HCT116 (cell line): ENCODE data around the gene TMEM132D.

ENCODE experiments used
- CTCF ChIP-seq, 3 experiments: fragments of 200-600 bp in 1 of 3; sonication (generic) in 1 of 3; IDR thresholded peaks in 2 of 3; conservative IDR thresholded peaks in 1 of 3; 2 replicates each; pipeline ENCODE4 v1.5.1; 2012 to 2017; ENCODE audit warnings: low read depth in 2 of 3, low read length in 2 of 3, antibody characterized with exemption in 1 of 3, borderline replicate concordance in 1 of 3, control low read depth in 1 of 3, mild to moderate bottlenecking in 1 of 3, mixed read lengths in 1 of 3, mixed run types in 1 of 3, moderate library complexity in 1 of 3; ENCODE audit not compliant: insufficient read depth in 1 of 3
- ELF1 ChIP-seq: IDR thresholded peaks from 2 replicates; pipeline ENCODE4 v1.6.1; 2012; ENCODE audit warnings: low read depth, borderline replicate concordance
- TF ChIP-seq, protein P1 (sequence below): IDR thresholded peaks from 2 replicates; pipeline ENCODE4 v1.6.1; 2012; ENCODE audit warnings: low read depth

DNA sequence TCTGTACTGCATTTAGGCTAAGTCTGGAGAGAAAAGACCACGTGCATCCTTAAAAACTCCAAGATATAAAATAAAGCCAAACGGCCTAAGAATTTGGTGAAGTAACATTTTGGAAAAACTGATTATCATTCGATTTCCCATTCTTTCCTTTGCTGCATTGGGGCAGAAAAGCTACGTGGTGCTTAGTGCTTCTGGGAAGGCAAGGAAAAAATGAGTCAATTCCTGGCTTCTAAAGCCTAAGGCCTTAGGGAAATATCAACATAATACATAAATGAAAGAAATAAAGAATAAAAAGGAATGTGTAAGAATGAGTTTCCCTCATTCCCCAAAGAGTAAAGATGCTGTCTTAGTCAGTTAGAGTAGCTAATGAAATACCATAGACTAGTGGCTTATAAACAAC is 530.1 kb downstream of the TMEM132D start:
- TF ChIP-seq CTCF (IDR thresholded peaks at IDR 0.05 in 2 of 3, conservative IDR thresholded peaks at IDR 0.05 in 1 of 3; ENCODE audit: borderline replicate concordance in 1 of 3, insufficient read depth in 1 of 3, low read depth in 2 of 3, low read length in 2 of 3) (no peak), ELF1 (no peak)
- TF ChIP-seq, protein P1, sequence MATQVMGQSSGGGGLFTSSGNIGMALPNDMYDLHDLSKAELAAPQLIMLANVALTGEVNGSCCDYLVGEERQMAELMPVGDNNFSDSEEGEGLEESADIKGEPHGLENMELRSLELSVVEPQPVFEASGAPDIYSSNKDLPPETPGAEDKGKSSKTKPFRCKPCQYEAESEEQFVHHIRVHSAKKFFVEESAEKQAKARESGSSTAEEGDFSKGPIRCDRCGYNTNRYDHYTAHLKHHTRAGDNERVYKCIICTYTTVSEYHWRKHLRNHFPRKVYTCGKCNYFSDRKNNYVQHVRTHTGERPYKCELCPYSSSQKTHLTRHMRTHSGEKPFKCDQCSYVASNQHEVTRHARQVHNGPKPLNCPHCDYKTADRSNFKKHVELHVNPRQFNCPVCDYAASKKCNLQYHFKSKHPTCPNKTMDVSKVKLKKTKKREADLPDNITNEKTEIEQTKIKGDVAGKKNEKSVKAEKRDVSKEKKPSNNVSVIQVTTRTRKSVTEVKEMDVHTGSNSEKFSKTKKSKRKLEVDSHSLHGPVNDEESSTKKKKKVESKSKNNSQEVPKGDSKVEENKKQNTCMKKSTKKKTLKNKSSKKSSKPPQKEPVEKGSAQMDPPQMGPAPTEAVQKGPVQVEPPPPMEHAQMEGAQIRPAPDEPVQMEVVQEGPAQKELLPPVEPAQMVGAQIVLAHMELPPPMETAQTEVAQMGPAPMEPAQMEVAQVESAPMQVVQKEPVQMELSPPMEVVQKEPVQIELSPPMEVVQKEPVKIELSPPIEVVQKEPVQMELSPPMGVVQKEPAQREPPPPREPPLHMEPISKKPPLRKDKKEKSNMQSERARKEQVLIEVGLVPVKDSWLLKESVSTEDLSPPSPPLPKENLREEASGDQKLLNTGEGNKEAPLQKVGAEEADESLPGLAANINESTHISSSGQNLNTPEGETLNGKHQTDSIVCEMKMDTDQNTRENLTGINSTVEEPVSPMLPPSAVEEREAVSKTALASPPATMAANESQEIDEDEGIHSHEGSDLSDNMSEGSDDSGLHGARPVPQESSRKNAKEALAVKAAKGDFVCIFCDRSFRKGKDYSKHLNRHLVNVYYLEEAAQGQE: no peak
